Measurements from ENCODE around the gene CYP2J2.

Gene CYP2J2

GRCh38 chr1:59897165-59897564, 29.4 kb downstream of the CYP2J2 start:
- Histone ChIP-seq H3K27ac (ENCODE audit: low read depth, low read length) (no peak overlapping the region), H3K27me3 (ENCODE audit: control insufficient read depth, insufficient read depth, low read length) (no peaks in the 10 kb centered on the region), H3K4me3 (ENCODE audit: low read depth, low read length) (no peak overlapping the region), H3K4me1 (ENCODE audit: control insufficient read depth, insufficient read depth, low read length) (peaks cover 9% of the 10 kb centered on the region; the same call in 1 of the 2 replicates), H3K9ac (ENCODE audit: low read depth, low read length) (no peak overlapping the region), H3K36me3 (ENCODE audit: control insufficient read depth, insufficient read depth, low read length) (no peaks in the 10 kb centered on the region), H3K9me3 (ENCODE audit: control insufficient read depth, insufficient read depth, low read length) (no peaks in the 10 kb centered on the region)

DNA sequence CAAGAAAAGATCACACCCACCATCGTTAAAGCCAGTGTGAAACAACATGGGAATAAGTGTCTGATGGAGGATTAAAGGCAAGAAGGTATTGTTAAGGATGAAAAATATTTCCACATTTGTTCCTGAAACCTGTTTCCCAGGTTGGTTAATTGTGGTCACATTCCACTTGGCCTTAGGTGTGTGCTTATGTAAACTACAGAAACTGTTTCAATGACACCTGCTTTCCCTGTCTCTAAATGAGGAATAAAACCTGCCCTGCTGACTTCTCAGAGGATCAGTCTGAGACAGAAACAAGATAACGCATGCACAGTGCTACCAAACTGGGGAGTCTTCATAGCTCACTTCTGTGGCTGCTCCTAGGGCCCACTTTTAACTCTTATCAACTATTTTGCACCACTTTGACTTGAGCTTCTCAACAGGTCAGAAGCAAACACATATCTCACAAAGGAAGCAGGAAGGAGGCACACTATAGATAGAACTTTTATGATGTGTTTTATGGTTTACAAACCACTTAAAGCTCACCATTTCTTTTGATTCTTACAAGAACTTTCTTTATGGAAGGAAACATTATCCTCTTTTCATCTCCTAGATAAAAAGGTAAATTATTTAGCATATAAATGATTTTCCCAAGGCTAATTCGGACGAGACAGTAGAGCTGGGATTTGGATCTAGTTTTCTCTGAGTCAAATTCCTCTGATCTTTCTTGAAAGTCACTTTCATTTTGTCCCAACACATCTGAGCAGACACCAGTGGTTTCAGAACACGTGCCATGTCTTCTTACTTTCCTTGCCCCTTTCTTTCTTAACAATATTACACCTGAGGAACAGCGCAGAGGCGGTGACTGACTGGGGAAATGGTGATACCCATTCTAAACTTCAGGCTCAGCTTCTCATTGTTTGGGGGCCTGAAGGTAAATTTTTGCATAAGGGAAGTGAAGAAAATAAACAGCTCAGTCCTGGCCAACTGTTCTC, 33.4 kb downstream of the CYP2J2 start:
- no peak overlapping the region for H3K4me3 ChIP-seq (ENCODE audit: low read depth, low read length)
- H3K27ac ChIP-seq (ENCODE audit: low read depth, low read length): no peak overlapping the region
- H3K27me3 ChIP-seq (ENCODE audit: control insufficient read depth, insufficient read depth, low read length): no peaks in the 10 kb centered on the region
- no peaks in the 10 kb centered on the region for H3K36me3 ChIP-seq (ENCODE audit: control insufficient read depth, insufficient read depth, low read length)
- no peak overlapping the region for H3K9ac ChIP-seq (ENCODE audit: low read depth, low read length)
- peaks cover 9% of the 10 kb centered on the region for H3K9me3 ChIP-seq (ENCODE audit: control insufficient read depth, insufficient read depth, low read length)
- peaks cover 9% of the 10 kb centered on the region; the same call in 1 of the 2 replicates for H3K4me1 ChIP-seq (ENCODE audit: control insufficient read depth, insufficient read depth, low read length)

GRCh38 chr1:59885160-59885832, 41.3 kb downstream of the CYP2J2 start:
- Histone ChIP-seq H3K27me3 (ENCODE audit: control insufficient read depth, insufficient read depth, low read length) (no peaks in the 10 kb centered on the region), H3K9me3 (ENCODE audit: control insufficient read depth, insufficient read depth, low read length) (peaks cover 12% of the 10 kb centered on the region), H3K9ac (ENCODE audit: low read depth, low read length) (no peak overlapping the region), H3K4me3 (ENCODE audit: low read depth, low read length) (no peak overlapping the region), H3K4me1 (ENCODE audit: control insufficient read depth, insufficient read depth, low read length) (no peaks in the 10 kb centered on the region), H3K36me3 (ENCODE audit: control insufficient read depth, insufficient read depth, low read length) (no peaks in the 10 kb centered on the region), H3K27ac (ENCODE audit: low read depth, low read length) (no peak overlapping the region)

DNA sequence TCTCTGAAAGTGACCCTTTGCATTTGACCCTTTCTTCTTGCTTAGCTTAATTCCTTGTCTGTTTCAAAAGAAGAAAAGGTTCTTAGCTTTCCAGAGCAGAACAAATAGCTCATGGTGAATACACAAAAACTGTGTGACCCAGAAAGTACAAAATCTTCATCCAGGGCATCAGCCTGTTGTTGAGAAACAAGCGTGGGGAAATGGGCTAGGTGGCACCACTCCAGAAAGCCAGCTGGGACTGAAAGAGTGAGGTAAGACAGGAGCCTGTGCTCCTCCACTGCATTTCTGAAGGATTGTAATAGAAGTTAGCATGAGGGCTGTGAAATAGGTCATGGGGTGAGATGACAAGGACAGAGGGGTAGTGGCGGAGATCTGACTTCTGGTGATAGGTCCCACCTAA, 45.8 kb downstream of the CYP2J2 start:
- Histone ChIP-seq H3K4me1 (ENCODE audit: control insufficient read depth, insufficient read depth, low read length) (no peaks in the 10 kb centered on the region), H3K36me3 (ENCODE audit: control insufficient read depth, insufficient read depth, low read length) (no peaks in the 10 kb centered on the region), H3K9me3 (ENCODE audit: control insufficient read depth, insufficient read depth, low read length) (no peaks in the 10 kb centered on the region), H3K27ac (ENCODE audit: low read depth, low read length) (no peak overlapping the region), H3K9ac (ENCODE audit: low read depth, low read length) (no peak overlapping the region), H3K27me3 (ENCODE audit: control insufficient read depth, insufficient read depth, low read length) (no peaks in the 10 kb centered on the region), H3K4me3 (ENCODE audit: low read depth, low read length) (no peak overlapping the region)

DNA sequence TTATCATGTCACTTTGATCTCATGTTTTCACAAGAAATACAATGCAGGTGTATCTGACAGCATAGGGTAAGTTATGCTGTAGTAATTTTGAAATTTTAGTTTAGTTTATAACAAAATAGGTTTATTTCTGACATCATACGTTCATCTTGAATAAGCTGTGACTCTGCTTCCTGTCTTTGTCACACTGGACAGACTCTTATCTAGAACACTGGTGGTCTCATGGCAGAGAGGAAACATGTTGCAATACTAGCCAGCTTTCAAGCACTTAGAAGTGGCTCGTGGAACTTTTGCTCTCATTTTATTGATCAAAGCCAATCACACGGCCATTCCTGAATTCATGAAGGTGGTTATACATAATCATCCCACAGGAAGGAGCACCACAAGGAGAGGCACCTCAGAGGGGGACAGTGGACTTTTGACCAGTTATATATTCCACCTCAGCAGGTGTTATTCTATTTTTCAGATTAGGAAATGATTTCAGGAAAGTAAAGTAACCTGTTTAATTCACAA, 46.5 kb downstream of the CYP2J2 start:
- Histone ChIP-seq H3K9ac (ENCODE audit: low read depth, low read length) (no peak overlapping the region), H3K27ac (ENCODE audit: low read depth, low read length) (no peak overlapping the region), H3K4me3 (ENCODE audit: low read depth, low read length) (no peak overlapping the region), H3K36me3 (ENCODE audit: control insufficient read depth, insufficient read depth, low read length) (peaks cover 4% of the 10 kb centered on the region; the same call in 1 of the 2 replicates), H3K4me1 (ENCODE audit: control insufficient read depth, insufficient read depth, low read length) (no peaks in the 10 kb centered on the region), H3K9me3 (ENCODE audit: control insufficient read depth, insufficient read depth, low read length) (no peaks in the 10 kb centered on the region), H3K27me3 (ENCODE audit: control insufficient read depth, insufficient read depth, low read length) (no peaks in the 10 kb centered on the region)

- Histone ChIP-seq H3K4me3 (ENCODE audit: low read depth, low read length) (no peak overlapping the region), H3K27ac (ENCODE audit: low read depth, low read length) (no peak overlapping the region), H3K36me3 (ENCODE audit: control insufficient read depth, insufficient read depth, low read length) (peaks cover 5% of the 10 kb centered on the region; the same call in 1 of the 2 replicates), H3K27me3 (ENCODE audit: control insufficient read depth, insufficient read depth, low read length) (no peaks in the 10 kb centered on the region), H3K9me3 (ENCODE audit: control insufficient read depth, insufficient read depth, low read length) (no peaks in the 10 kb centered on the region), H3K9ac (ENCODE audit: low read depth, low read length) (no peak overlapping the region), H3K4me1 (ENCODE audit: control insufficient read depth, insufficient read depth, low read length) (no peaks in the 10 kb centered on the region)
Measured at GRCh38 chr1:59879574-59879973, 47.0 kb downstream of the CYP2J2 start.

GRCh38 chr1:59878370-59878769, 48.2 kb downstream of the CYP2J2 start:
- H3K4me3 ChIP-seq (ENCODE audit: low read depth, low read length): no peak overlapping the region
- H3K9ac ChIP-seq (ENCODE audit: low read depth, low read length): no peak overlapping the region
- H3K27me3 ChIP-seq (ENCODE audit: control insufficient read depth, insufficient read depth, low read length): no peaks in the 10 kb centered on the region
- peaks cover 6% of the 10 kb centered on the region for H3K36me3 ChIP-seq (ENCODE audit: control insufficient read depth, insufficient read depth, low read length)
- H3K4me1 ChIP-seq (ENCODE audit: control insufficient read depth, insufficient read depth, low read length): no peaks in the 10 kb centered on the region
- H3K27ac ChIP-seq (ENCODE audit: low read depth, low read length): no peak overlapping the region
- no peaks in the 10 kb centered on the region for H3K9me3 ChIP-seq (ENCODE audit: control insufficient read depth, insufficient read depth, low read length)

DNA sequence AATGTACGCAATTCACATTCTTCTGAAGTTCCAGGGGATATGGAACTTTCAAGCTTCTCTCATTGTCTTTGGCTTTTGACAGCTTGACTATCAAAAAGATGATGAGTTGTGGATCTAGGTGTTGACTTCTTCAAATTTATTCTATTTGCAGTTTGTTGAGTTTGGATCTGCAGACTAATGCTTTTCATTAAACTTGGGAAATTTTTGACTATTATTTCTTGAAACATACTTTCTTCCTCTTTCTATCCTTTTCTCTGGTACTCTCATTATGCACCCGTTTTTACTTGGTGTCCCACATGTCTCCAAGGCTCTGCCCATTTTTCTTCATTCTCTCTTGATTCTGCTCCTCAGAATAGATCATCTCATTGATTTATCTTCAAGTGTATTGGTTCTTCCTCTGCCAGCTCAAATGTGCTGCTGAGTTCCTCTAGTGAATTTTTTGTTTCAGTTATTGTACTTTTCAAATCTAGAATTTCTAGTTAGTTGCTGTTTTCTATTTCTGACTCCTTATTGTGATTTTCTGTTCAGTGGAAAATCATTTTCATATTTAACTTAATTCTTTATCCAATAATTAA, 49.4 kb downstream of the CYP2J2 start:
- H3K27me3 ChIP-seq (ENCODE audit: control insufficient read depth, insufficient read depth, low read length): no peaks in the 10 kb centered on the region
- peaks cover 16% of the 10 kb centered on the region for H3K36me3 ChIP-seq (ENCODE audit: control insufficient read depth, insufficient read depth, low read length)
- no peaks in the 10 kb centered on the region for H3K4me1 ChIP-seq (ENCODE audit: control insufficient read depth, insufficient read depth, low read length)
- H3K9ac ChIP-seq (ENCODE audit: low read depth, low read length): no peak overlapping the region
- H3K4me3 ChIP-seq (ENCODE audit: low read depth, low read length): no peak overlapping the region
- H3K27ac ChIP-seq (ENCODE audit: low read depth, low read length): no peak overlapping the region
- no peaks in the 10 kb centered on the region for H3K9me3 ChIP-seq (ENCODE audit: control insufficient read depth, insufficient read depth, low read length)

- Histone ChIP-seq H3K9ac (ENCODE audit: low read depth, low read length) (no peak overlapping the region), H3K36me3 (ENCODE audit: control insufficient read depth, insufficient read depth, low read length) (peaks cover 63% of the 10 kb centered on the region), H3K4me1 (ENCODE audit: control insufficient read depth, insufficient read depth, low read length) (no peaks in the 10 kb centered on the region), H3K9me3 (ENCODE audit: control insufficient read depth, insufficient read depth, low read length) (no peaks in the 10 kb centered on the region), H3K4me3 (ENCODE audit: low read depth, low read length) (no peak overlapping the region), H3K27ac (ENCODE audit: low read depth, low read length) (no peak overlapping the region), H3K27me3 (ENCODE audit: control insufficient read depth, insufficient read depth, low read length) (no peaks in the 10 kb centered on the region)
Measured at GRCh38 chr1:59871746-59872145, 54.8 kb downstream of the CYP2J2 start.

DNA sequence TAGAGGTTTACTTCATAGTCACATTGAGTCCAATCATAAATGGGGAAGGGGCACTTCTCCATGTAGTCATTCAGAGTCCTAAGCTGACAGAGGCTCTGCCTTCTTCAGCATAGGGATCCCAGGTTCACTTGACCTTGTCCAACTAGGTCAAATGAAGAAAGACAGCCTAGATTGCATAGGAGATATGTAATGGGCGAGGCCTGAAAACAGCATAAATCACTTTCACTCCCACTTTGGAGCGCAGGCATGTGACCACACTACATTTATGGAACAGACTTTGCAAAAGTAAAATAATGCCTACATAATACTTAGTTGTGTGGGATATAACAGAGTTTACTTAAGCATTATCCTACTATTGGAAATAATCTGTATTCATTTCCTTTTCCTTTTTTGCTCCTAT, 60.1 kb downstream of the CYP2J2 start:
- no peak overlapping the region for H3K9ac ChIP-seq (ENCODE audit: low read depth, low read length)
- no peak overlapping the region for H3K27ac ChIP-seq (ENCODE audit: low read depth, low read length)
- no peaks in the 10 kb centered on the region for H3K9me3 ChIP-seq (ENCODE audit: control insufficient read depth, insufficient read depth, low read length)
- no peaks in the 10 kb centered on the region for H3K27me3 ChIP-seq (ENCODE audit: control insufficient read depth, insufficient read depth, low read length)
- H3K36me3 ChIP-seq (ENCODE audit: control insufficient read depth, insufficient read depth, low read length): peaks cover 74% of the 10 kb centered on the region
- H3K4me3 ChIP-seq (ENCODE audit: low read depth, low read length): no peak overlapping the region
- no peaks in the 10 kb centered on the region for H3K4me1 ChIP-seq (ENCODE audit: control insufficient read depth, insufficient read depth, low read length)
